GM12878 (cell line): Measurements from ENCODE around the gene TAS2R13. TPM values are rescaled to one million over a fixed set of nuclear protein-coding genes. Genes with fewer than 3 reads are reported as not detected.

Experiments used
- ATAC-seq: fragments of 200-7000 bp; cut with Tn5 transposase; 3 replicates; pipeline ENCODE4 v1.9.1; 2020; ENCODE audit warnings: mild to moderate bottlenecking, moderate library complexity
- BruUV-seq: library from RNA; stranded (reverse); fragments of 400-500 nt; replicated peaks from 2 replicates; lab custom pipeline; 2021; lab: Mats Ljungman, UMichigan
- CTCF ChIA-PET: fragments of 300-600 bp; sonication (Branson Sonifier 250); formaldehyde crosslinking; extraction: SDS; loops from one replicate; lab custom pipeline; 2021; ENCODE audit warnings: inconsistent platforms; lab: Yijun Ruan, JAX
- POLR2A ChIA-PET: fragments of 350-600 bp; formaldehyde crosslinking; extraction: SDS; loops from one replicate; lab custom pipeline; 2021; ENCODE audit warnings: inconsistent platforms; lab: Charles Lee
- RAD21 ChIA-PET: fragments of 300-600 bp; sonication (Branson Sonifier 250); formaldehyde crosslinking; loops from one replicate; lab custom pipeline; 2023; ENCODE audit warnings: antibody characterized with exemption; ENCODE audit not compliant: unreplicated experiment; lab: Charles Lee
- SMC1A ChIA-PET: fragments of 300-600 bp; sonication (Branson Sonifier 250); formaldehyde crosslinking; loops from one replicate; lab custom pipeline; 2023; ENCODE audit not compliant: unreplicated experiment, uncharacterized antibody; lab: Charles Lee
- DNase-seq: peaks from one replicate; pipeline ENCODE4 v3.0.0-alpha.2; 2011; ENCODE audit warnings: low read depth, low spot score
- FAIRE-seq: peaks from 3 replicates; lab custom pipeline; 2011; peaks lifted over from hg19 to GRCh38; lab: Jason Lieb, UNC
- H2AFZ ChIP-seq: 2 replicates; pipeline ENCODE4 v1.6.0; 2011; ENCODE audit warnings: low read depth, low read length, control low read depth; ENCODE audit not compliant: control insufficient read depth
- H3K27ac ChIP-seq: 2 replicates; pipeline ENCODE4 v1.5.1; 2011; ENCODE audit warnings: control low read depth; ENCODE audit not compliant: control insufficient read depth, insufficient read depth
- H3K27me3 ChIP-seq, 2 experiments: replicated peaks in 1 of 2; 2 replicates each; pipeline versions ENCODE4 v1.6.0 to v1.6.1; 2011; ENCODE audit warnings: low read length in 1 of 2; ENCODE audit not compliant: control insufficient read depth in 2 of 2, insufficient read depth in 2 of 2
- H3K36me3 ChIP-seq, 2 experiments: 2 replicates each; pipeline ENCODE4 v1.5.1; 2011; ENCODE audit warnings: low read length in 1 of 2; ENCODE audit not compliant: control insufficient read depth in 2 of 2, insufficient read depth in 2 of 2
- H3K4me1 ChIP-seq: 2 replicates; pipeline ENCODE4 v1.6.1; 2011; ENCODE audit warnings: mild to moderate bottlenecking, low read length, moderate library complexity, mixed read lengths; ENCODE audit not compliant: control insufficient read depth, insufficient read depth
- H3K4me2 ChIP-seq: 2 replicates; pipeline ENCODE4 v1.6.0; 2011; ENCODE audit warnings: control low read depth; ENCODE audit not compliant: control insufficient read depth, insufficient read depth
- H3K4me3 ChIP-seq: fragments of 200-600 bp; sonication (generic); 2 replicates; pipeline ENCODE4 v1.5.1; 2016
- H3K79me2 ChIP-seq: 2 replicates; pipeline ENCODE4 v1.6.0; 2011; ENCODE audit warnings: low read length; ENCODE audit not compliant: control insufficient read depth, insufficient read depth
- H3K9ac ChIP-seq: 2 replicates; pipeline ENCODE4 v1.8.0; 2011; ENCODE audit warnings: low read length, control low read depth, mixed read lengths; ENCODE audit not compliant: control insufficient read depth, insufficient read depth
- H3K9me3 ChIP-seq: replicated peaks from 3 replicates; pipeline ENCODE4 v1.5.1; 2011; ENCODE audit warnings: mild to moderate bottlenecking, low read length; ENCODE audit not compliant: control insufficient read depth, insufficient read depth
- H4K20me1 ChIP-seq: 2 replicates; pipeline ENCODE4 v1.6.0; 2011; ENCODE audit not compliant: control insufficient read depth, insufficient read depth
- BACH1 ChIP-seq: fragments of 450-650 bp; IDR thresholded peaks from 2 replicates; pipeline ENCODE4 v1.6.1; 2017; ENCODE audit warnings: mild to moderate bottlenecking, borderline replicate concordance
- CREB1 ChIP-seq: IDR thresholded peaks from 2 replicates; pipeline ENCODE4 v1.6.1; 2012; ENCODE audit warnings: low read depth, mild to moderate bottlenecking, inconsistent platforms
- IKZF2 ChIP-seq, 2 experiments: fragments of 450-650 bp; IDR thresholded peaks; 2 replicates each; pipeline ENCODE4 v1.6.1; 2017; ENCODE audit warnings: mild to moderate bottlenecking in 2 of 2, moderate library complexity in 2 of 2
- NBN ChIP-seq: fragments of 450-650 bp; IDR thresholded peaks from 2 replicates; pipeline ENCODE4 v1.6.1; 2016
- NFXL1 ChIP-seq: fragments of 450-650 bp; IDR thresholded peaks from 2 replicates; pipeline ENCODE4 v1.6.1; 2017; ENCODE audit warnings: antibody characterized with exemption, mild to moderate bottlenecking, borderline replicate concordance
- NRF1 ChIP-seq: conservative IDR thresholded peaks from 2 replicates; pipeline ENCODE4 v1.6.1; 2011; ENCODE audit warnings: mild to moderate bottlenecking, low read depth, low read length, improper control_type of control experiment
- POLR2AphosphoS5 ChIP-seq: IDR thresholded peaks from 2 replicates; pipeline ENCODE4 v1.6.1; 2011; ENCODE audit warnings: mild to moderate bottlenecking, low read length, inconsistent platforms
- RAD21 ChIP-seq: IDR thresholded peaks from 2 replicates; pipeline ENCODE4 v1.6.1; 2011; ENCODE audit warnings: mild to moderate bottlenecking, low read depth, low read length, moderate library complexity; ENCODE audit not compliant: insufficient read depth
- RAD51 ChIP-seq: fragments of 450-650 bp; IDR thresholded peaks from 2 replicates; pipeline ENCODE4 v1.6.1; 2016; ENCODE audit warnings: moderate library complexity, mild to moderate bottlenecking, inconsistent platforms
- RBBP5 ChIP-seq: fragments of 200-600 bp; sonication (generic); conservative IDR thresholded peaks from 2 replicates; pipeline ENCODE4 v1.6.1; 2016
- SMC3 ChIP-seq: IDR thresholded peaks from 2 replicates; pipeline ENCODE4 v1.6.1; 2011; ENCODE audit warnings: low read length, improper control_type of control experiment, borderline replicate concordance
- TARDBP ChIP-seq: IDR thresholded peaks from 2 replicates; pipeline ENCODE4 v1.6.1; 2016; ENCODE audit warnings: borderline replicate concordance
- TCF7 ChIP-seq: IDR thresholded peaks from 2 replicates; pipeline ENCODE4 v1.6.1; 2014; ENCODE audit warnings: antibody characterized with exemption, borderline replicate concordance
- ZBED1 ChIP-seq: IDR thresholded peaks from 2 replicates; pipeline ENCODE4 v1.6.1; 2016; ENCODE audit warnings: borderline replicate concordance
- WGBS: methylation state at CpG from one replicate; pipeline ENCODE4 v1.1.6; 2016; ENCODE audit warnings: low lambda C conversion rate; ENCODE audit not compliant: insufficient replicate concordance, insufficient coverage; ENCODE audit errors: missing lambda C conversion rate; 5-methylcytosine and 5-hydroxymethylcytosine counted together
- in situ Hi-C: fragments of 300-500 bp; cut with MboI; formaldehyde crosslinking; loops from 9 replicates; pipeline ENCODE4 v1.14.3; 2018; ENCODE audit warnings: mixed read lengths
- intact Hi-C: fragments of 100-400 bp; cut with micrococcal nuclease; formaldehyde crosslinking; loops from one replicate; pipeline ENCODE4 v1.14.2; 2022; ENCODE audit not compliant: unreplicated experiment
- polyA plus RNA-seq, 11 experiments: library from polyadenylated mRNA; depleted of rRNA in 4 of 11; unstranded in 6 of 11; stranded (reverse) in 5 of 11; fragments of >200 nt; fragmentation: Nextera tagmentation in 4 of 11; fragmentation: Illumina TruSeq in 1 of 11; extraction: Ambion mirVana in 4 of 11; extraction: Trizol in 1 of 11; gene quantifications; 1 replicate in 1 of 11; 2 replicates in 10 of 11; pipeline versions ENCODE4 v1.2.1 to v1.2.3, GENCODE V29; 2011 to 2016; ENCODE audit warnings: inconsistent platforms in 2 of 11, missing spikeins in 2 of 11, low read depth in 1 of 11
- total RNA-seq, 4 experiments: library from RNA; depleted of rRNA in 3 of 4; stranded (reverse); fragments of >200 nt in 3 of 4; fragmentation: Illumina TruSeq in 1 of 4; extraction: Trizol in 1 of 4; gene quantifications; 2 replicates each; pipeline versions ENCODE4 v1.2.1 to v1.2.3, GENCODE V29; 2013 to 2021
- TF ChIP-seq, protein P1 (sequence below): fragments of 450-650 bp; IDR thresholded peaks from 2 replicates; pipeline ENCODE4 v1.6.1; 2017; ENCODE audit warnings: mild to moderate bottlenecking, moderate library complexity
- TF ChIP-seq, protein P2 (sequence below): IDR thresholded peaks from 2 replicates; pipeline ENCODE4 v1.6.1; 2011; ENCODE audit warnings: low read depth, low read length, improper control_type of control experiment, borderline replicate concordance
- TF ChIP-seq, protein P3 (sequence below): fragments of 450-650 bp; formaldehyde crosslinking; IDR thresholded peaks from 2 replicates; pipeline ENCODE4 v1.5.0; 2022; ENCODE audit warnings: mild to moderate bottlenecking, missing genetic modification characterization

Gene TAS2R13
- total and polyA plus RNA-seq, 10 of the 15 experiments (the other 5 are each of a cell fraction or from before 2014, with no cell fraction given), result 0.12 to 2.2 (median 0.65) TPM; not detected in 4

DNA sequence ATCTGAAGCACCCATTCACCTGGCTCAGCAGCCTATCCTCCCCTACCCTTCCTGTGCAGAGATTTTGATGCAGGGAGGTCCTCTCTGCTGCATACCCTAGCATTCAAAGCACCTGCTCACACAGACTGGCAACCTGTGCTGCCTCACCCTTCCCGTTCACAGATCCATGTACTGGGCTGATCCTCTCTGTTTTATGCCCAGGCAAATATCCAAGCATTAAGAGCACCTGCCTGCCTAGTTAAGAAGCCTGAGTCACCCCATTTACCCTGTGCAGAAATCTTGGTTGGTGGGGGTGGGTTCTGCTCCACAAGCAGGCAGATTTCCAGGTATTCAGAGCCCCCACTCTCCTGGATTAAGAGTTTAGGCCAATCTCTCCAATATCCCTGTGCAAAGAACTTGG lies 8.4 kb downstream of the TAS2R13 start (continued):
- TF ChIP-seq, protein P1, sequence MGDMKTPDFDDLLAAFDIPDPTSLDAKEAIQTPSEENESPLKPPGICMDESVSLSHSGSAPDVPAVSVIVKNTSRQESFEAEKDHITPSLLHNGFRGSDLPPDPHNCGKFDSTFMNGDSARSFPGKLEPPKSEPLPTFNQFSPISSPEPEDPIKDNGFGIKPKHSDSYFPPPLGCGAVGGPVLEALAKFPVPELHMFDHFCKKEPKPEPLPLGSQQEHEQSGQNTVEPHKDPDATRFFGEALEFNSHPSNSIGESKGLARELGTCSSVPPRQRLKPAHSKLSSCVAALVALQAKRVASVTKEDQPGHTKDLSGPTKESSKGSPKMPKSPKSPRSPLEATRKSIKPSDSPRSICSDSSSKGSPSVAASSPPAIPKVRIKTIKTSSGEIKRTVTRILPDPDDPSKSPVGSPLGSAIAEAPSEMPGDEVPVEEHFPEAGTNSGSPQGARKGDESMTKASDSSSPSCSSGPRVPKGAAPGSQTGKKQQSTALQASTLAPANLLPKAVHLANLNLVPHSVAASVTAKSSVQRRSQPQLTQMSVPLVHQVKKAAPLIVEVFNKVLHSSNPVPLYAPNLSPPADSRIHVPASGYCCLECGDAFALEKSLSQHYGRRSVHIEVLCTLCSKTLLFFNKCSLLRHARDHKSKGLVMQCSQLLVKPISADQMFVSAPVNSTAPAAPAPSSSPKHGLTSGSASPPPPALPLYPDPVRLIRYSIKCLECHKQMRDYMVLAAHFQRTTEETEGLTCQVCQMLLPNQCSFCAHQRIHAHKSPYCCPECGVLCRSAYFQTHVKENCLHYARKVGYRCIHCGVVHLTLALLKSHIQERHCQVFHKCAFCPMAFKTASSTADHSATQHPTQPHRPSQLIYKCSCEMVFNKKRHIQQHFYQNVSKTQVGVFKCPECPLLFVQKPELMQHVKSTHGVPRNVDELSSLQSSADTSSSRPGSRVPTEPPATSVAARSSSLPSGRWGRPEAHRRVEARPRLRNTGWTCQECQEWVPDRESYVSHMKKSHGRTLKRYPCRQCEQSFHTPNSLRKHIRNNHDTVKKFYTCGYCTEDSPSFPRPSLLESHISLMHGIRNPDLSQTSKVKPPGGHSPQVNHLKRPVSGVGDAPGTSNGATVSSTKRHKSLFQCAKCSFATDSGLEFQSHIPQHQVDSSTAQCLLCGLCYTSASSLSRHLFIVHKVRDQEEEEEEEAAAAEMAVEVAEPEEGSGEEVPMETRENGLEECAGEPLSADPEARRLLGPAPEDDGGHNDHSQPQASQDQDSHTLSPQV, result no peak
- TF ChIP-seq NRF1 (no peak), ZBED1 (no peak), CREB1 (no peak)

DNA sequence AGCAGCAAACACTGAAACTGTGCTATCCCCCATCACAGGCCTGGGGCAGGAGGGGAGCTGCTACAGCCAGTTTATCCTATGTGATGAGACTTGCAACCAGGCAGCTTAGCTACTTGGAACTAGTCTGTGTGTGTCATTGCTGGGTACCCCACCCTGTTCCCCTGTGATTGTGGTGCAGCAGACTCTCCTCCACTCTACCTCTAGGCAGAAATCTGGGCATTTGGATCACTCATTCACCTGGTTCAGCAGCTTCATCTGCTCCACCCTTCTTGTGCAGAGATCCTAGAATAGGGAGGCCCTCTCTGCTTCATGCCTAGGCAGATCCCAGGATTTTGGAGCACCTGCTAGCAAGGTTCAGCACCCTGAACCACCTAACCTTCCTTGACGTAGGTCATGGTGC lies 8.8 kb downstream of the TAS2R13 start:
- Histone ChIP-seq H3K36me3 (no peaks in the 10 kb centered on the region), H3K4me1 (no peaks in the 10 kb centered on the region), H2AFZ (no peak overlapping the region), H3K4me2 (no peak overlapping the region), H3K9me3 (peaks cover 3% of the 10 kb centered on the region; the same call in 2 of the 3 replicates), H3K27me3 (no peaks in the 10 kb centered on the region), H4K20me1 (no peaks in the 10 kb centered on the region), H3K79me2 (no peaks in the 10 kb centered on the region), H3K4me3 (no peak overlapping the region), H3K9ac (no peak overlapping the region), H3K27ac (no peak overlapping the region)
- BruUV-seq, result no TSS peak
- ChIA-PET CTCF (no interaction called here), POLR2A (no interaction called here), RAD21 (no interaction called here), SMC1A (no interaction called here)
- ATAC-seq (no peak), DNase-seq (no peak), FAIRE-seq (no peak)
- intact Hi-C loops, result no loop called here
- WGBS, result 45% methylated on average over 1 of the region's 1 CpG
- in situ Hi-C loops, result no loop called here
- no peak for TF ChIP-seq BACH1
- no peak for TF ChIP-seq POLR2AphosphoS5
- no peak for TF ChIP-seq RAD21
- TF ChIP-seq NFXL1, result no peak
- no peak for TF ChIP-seq NBN
- TF ChIP-seq, protein P2, sequence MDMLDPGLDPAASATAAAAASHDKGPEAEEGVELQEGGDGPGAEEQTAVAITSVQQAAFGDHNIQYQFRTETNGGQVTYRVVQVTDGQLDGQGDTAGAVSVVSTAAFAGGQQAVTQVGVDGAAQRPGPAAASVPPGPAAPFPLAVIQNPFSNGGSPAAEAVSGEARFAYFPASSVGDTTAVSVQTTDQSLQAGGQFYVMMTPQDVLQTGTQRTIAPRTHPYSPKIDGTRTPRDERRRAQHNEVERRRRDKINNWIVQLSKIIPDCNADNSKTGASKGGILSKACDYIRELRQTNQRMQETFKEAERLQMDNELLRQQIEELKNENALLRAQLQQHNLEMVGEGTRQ, result no peak
- no peak for TF ChIP-seq RAD51
- TF ChIP-seq, protein P3, sequence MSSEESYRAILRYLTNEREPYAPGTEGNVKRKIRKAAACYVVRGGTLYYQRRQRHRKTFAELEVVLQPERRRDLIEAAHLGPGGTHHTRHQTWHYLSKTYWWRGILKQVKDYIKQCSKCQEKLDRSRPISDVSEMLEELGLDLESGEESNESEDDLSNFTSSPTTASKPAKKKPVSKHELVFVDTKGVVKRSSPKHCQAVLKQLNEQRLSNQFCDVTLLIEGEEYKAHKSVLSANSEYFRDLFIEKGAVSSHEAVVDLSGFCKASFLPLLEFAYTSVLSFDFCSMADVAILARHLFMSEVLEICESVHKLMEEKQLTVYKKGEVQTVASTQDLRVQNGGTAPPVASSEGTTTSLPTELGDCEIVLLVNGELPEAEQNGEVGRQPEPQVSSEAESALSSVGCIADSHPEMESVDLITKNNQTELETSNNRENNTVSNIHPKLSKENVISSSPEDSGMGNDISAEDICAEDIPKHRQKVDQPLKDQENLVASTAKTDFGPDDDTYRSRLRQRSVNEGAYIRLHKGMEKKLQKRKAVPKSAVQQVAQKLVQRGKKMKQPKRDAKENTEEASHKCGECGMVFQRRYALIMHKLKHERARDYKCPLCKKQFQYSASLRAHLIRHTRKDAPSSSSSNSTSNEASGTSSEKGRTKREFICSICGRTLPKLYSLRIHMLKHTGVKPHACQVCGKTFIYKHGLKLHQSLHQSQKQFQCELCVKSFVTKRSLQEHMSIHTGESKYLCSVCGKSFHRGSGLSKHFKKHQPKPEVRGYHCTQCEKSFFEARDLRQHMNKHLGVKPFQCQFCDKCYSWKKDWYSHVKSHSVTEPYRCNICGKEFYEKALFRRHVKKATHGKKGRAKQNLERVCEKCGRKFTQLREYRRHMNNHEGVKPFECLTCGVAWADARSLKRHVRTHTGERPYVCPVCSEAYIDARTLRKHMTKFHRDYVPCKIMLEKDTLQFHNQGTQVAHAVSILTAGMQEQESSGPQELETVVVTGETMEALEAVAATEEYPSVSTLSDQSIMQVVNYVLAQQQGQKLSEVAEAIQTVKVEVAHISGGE (CRISPR knock-in tag), result no peak
- TF ChIP-seq TARDBP, result no peak
- no peak for TF ChIP-seq IKZF2 (IDR thresholded peaks at IDR 0.05)
- TF ChIP-seq TCF7, result no peak
- TF ChIP-seq SMC3, result no peak
- no peak for TF ChIP-seq RBBP5
